GM19455 (cell line): Measurements from ENCODE around the gene CD48.

Experiments
- ATAC-seq: cut with Tn5 transposase; IDR thresholded peaks from one replicate; pipeline ENCODE4 v1.9.1; 2021; ENCODE audit not compliant: unreplicated experiment

CD48 gene

DNA sequence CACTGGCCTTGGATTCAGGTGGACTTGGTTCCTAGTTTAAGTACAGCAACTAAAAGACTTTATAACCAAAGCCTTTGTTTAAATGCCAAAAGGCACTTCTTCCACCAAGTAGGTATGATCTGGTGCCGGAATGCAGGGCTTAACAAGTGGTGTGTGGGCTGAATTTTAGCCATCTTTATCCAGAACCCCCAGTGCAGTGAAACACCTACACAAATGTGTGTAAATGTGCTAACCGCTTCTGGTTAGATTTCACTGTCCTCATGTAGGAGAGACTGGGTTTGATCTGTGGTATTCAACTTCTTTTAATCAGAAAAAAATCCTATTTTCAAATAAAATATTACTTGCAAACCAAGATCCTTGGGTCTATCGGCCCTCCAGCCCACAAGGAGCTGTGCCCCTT, 75.1 kb downstream of the CD48 start:
- no peak for ATAC-seq

DNA sequence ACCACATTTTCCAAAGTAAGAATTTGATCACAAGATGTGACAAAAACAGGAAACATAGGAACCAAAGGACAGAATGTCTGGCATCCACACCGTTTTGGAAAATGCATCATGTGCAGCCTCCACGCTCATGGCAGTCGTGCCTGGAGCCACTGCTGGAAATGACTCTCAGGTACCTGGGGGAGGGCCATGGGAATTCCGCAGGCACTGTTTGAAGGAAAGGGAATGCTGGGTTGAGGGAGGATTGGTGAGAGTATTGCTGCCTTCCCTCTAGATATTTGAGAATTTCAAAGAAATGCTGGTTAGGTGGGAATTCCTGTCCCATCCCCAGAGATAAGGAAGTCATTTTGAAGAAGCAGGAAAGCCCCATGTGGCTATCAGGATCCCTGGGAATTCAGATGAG, 75.5 kb downstream of the CD48 start:
- ATAC-seq, result no peak

DNA sequence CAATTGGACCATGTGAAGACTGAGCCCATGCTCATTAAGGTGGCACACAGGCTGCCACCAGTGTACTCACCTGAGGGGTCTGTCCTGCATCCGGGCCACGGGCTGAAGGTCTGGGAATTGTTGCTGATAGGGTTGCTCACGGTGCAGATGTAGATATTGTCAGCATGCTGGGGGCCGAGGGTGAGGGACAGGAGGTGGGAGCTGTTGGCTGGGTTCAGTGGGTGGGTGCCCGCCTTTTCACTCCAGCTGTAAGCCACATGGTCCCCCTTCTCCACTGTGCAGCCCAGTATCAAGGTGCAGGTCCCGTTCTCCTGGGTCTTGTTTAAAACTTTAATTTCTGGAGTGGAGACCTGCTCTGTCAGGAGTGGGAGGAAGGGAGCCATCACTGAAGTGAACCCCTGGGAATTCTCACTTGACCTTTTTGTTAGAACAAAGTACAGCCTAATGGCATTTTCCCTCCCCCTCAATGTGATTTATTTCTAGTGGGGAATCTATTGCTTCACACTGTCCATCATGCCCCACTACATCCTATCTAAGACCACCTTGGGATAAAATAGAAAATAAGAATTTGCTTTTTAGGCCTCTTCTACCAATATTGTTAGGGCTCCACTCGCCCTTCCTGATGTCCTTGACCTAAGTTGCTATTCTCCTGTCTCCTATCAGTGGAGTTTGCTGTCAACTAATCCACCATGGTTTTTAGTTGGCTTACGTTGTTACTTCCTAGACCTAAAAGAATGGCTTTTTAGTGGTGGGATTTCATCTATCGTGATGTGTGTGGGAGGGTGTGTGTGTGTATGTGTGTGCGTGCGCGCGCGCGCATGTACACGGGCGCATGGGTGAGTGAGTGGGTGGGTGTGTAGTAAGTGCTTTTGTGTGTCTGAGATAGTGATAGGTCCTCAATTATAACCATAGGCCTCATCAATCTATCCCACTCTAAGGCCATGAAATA, 76.8 kb downstream of the CD48 start:
- ATAC-seq, result no peak

DNA sequence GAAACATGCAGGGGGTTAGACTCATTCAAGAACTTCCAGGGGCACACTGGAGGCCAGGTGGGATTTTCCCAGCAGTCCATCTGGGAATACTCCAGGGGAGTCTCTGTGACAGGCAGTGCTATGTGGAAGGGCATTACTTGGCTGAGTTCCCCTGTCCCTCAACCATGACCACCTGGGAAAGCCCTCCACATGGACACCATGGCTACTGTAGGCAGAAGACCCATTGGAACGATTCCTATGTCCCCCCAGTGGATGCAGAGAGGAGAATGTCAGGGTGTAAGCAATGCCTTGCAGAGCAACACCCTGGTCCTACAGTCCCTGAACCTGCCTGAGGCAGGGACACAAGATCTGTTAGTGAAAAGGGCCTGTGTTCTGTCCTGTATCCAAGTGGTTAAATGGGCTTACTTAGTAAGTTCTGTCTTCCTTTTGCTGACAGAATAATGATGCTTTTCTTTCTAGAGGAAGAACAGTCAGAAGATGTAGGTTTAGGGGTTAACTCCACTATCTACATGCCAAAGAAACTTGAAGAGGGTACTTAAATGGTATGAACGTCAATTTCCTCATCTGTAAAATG, 78.2 kb downstream of the CD48 start:
- ATAC-seq, result no peak

DNA sequence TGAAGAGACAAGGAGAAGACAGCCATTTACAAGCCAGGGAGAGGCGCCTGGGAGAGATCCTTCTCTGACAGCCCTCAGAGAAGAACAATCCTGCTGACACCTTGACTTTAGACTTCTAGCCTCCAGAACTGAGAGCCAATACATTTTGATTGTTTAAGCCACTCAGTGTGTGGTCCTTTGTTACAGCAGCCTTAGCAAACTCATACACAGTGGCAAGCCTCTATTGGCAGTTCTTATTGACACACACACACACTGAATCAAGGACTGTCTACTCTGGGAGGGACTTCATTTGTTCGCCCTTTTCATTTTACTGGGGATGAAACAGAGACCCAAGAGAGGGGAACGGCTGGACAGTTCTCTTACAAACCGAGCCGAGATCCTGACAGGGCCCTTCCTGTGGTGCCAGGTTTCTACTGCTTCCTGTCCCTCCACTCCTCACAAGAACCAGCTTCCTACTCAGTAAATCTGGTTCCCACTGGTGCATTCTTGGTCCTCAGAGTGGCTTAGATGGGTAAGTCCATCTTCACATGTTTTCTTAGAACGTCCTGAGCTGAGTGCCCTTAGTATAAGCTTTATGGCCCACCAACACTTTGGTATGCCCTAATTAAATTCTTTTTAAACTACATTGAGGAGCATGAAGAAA, 79.5 kb downstream of the CD48 start:
- ATAC-seq, result no peak

DNA sequence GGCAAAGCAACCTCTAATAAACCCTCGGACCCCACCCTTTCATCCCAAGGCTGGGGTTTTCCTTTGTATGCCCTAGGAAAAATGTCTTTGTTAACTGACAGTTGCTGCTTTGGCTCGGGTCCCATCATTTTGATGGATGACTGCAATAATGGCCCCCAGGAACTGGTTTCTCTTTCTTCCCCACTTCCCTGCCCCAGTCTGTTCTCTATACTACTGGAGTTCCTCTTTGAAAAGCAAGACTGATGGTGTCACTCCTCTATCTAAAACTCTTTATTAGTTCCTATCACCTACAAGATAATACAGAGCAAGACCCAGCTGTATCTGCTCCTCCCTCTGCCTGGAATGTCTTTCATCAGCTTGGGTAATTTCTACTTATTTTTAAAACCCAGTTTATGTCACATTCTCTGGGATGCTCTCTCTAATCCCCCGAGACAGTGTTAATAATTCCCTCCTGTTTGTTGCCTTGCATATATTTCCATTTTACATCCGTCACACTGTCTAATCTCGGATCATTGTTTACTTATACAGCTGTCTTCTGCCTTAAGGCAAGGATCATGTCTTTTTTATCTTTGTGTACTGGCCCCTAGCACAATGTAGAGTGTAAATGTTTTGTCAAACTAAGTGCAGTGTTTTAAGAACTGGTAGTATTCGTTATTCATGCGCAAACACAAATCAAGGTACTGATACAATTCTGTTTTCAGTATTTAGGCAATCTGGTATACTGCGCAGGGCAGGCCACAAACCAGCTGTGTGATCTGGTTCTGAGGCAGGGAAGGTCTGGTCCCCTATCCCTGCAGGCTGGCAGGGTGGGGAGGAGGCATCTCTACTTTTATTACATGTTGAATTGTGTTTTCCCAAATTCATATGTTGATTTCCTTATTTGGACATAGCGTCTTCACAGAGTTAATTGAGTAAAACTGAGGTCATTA, 80.8 kb downstream of the CD48 start:
- ATAC-seq, result no peak

DNA sequence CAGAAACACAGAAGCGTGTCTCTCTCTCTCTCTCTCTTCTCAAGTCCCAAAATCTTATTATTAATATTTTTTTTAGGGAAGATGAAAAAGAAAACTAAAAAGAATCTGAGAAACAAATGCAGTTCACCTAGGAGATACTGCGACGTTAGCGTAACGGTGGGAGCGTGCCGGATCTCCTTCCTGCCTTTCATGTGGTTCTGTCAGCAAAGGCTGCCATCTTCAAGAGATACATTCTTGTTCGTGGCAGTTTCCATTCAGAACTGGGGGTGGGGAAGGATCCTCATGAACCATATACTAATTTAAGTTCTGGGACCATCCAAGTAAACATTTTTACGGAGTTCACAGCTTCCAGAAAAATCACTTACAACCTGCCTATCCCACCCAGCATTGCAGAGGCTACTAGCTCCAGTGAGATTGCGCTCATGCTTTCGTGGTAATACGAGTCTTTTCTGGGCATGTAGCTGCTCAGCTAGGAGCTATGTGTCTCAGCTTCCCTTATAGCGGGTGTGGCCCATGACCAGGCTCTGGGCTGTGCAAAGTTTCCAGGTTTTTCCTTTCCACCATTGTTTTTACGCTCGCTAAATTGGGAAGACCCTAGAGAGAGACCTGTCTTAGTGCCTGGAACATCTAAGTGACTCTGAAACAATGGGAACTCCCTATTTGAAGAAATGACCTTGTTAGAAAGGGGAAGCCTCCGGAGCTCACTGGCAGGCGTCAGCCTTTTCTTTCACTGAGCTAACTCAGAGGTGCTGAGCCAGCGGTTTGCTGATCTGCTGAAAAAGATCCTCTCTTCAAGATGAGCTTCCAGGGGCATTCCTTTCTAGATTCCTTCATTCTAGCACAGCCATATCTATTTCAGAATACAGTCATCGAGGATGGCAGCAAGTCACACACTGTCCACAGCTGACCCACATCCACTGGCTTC, 82.1 kb downstream of the CD48 start:
- no peak for ATAC-seq

DNA sequence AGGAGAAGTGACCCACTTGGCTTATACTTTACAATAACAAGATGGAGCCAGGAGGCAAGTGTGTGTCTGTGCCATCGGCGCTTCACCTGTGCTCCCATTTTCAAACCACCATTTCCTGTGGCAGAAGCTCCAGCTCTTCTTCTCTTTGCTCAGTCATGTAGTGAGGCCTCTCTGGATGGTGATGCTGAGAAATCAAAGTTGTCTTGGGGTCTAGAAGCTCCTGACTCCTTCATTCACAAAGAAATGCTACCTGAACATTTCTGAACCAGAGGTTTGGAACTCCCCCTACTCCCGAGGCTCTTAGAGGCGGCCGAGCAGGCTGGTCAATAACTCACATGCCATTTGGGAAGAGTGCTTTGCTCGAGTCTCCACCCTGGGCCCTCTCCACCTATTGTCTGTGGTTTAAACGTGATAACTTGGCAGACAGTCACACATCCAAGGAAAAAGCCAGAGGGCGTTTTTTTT, 82.8 kb downstream of the CD48 start:
- ATAC-seq, result no peak
